ENCODE data around the gene NOTUM.
"Not testable (repeated sequence)": the region's sequence is repeated elsewhere in the genome, so short reads cannot be mapped to it uniquely, and the experiment has no call there.

The NOTUM gene

GRCh38 chr17:81983011-81983638, 22.1 kb upstream of the NOTUM start:
- no peak for DNase-seq (ENCODE audit: low read depth)
- TF ChIP-seq CTCF (IDR thresholded peaks at IDR 0.05; ENCODE audit: control insufficient read depth, insufficient read depth, low read depth, low read length, missing control alignments) = no peak
- H3K4me3 ChIP-seq (ENCODE audit: control insufficient read depth, low read depth, low read length) = no peak overlapping the region

GRCh38 chr17:81981511-81981910, 20.5 kb upstream of the NOTUM start:
- not testable (repeated sequence) for DNase-seq (ENCODE audit: low read depth); H3K4me3 ChIP-seq (ENCODE audit: control insufficient read depth, low read depth, low read length)

- TF ChIP-seq CTCF (IDR thresholded peaks at IDR 0.05; ENCODE audit: control insufficient read depth, insufficient read depth, low read depth, low read length, missing control alignments) = no peak
- H3K4me3 ChIP-seq (ENCODE audit: control insufficient read depth, low read depth, low read length) = no peak overlapping the region
- no peak for DNase-seq (ENCODE audit: low read depth)
Observed at GRCh38 chr17:81980707-81981343, 19.8 kb upstream of the NOTUM start.

- DNase-seq (ENCODE audit: low read depth) = no peak
- TF ChIP-seq CTCF (IDR thresholded peaks at IDR 0.05; ENCODE audit: control insufficient read depth, insufficient read depth, low read depth, low read length, missing control alignments) = no peak
- H3K4me3 ChIP-seq (ENCODE audit: control insufficient read depth, low read depth, low read length) = no peak overlapping the region
Observed at GRCh38 chr17:81980122-81980521, 19.1 kb upstream of the NOTUM start.

- no peak for TF ChIP-seq CTCF (IDR thresholded peaks at IDR 0.05; ENCODE audit: control insufficient read depth, insufficient read depth, low read depth, low read length, missing control alignments)
- DNase-seq (ENCODE audit: low read depth) = no peak
- H3K4me3 ChIP-seq (ENCODE audit: control insufficient read depth, low read depth, low read length) = peak overlapping the region; percentile 87
Observed at GRCh38 chr17:81978524-81979298, 17.7 kb upstream of the NOTUM start.

GRCh38 chr17:81977211-81977808, 16.3 kb upstream of the NOTUM start, which contains the start of gene ASPSCR1:
ASPSCR1 (plus strand) TSS chr17:81977629; CDS start chr17:81977647, 18 bp downstream.
- TF ChIP-seq CTCF (IDR thresholded peaks at IDR 0.05; ENCODE audit: control insufficient read depth, insufficient read depth, low read depth, low read length, missing control alignments) = no peak
- H3K4me3 ChIP-seq (ENCODE audit: control insufficient read depth, low read depth, low read length) = peak within 1 kb of the TSS; percentile 87
- peak; percentile 55 for DNase-seq (ENCODE audit: low read depth)
